ENCODE results near the gene KLF6.

GRCh38 chr10:3761021-3761686 lies 23.9 kb downstream of the KLF6 start:
- no peak for TF ChIP-seq CTCF (IDR thresholded peaks at IDR 0.05; ENCODE audit: low read depth, low read length)
- TF ChIP-seq EZH2phosphoT487 (IDR thresholded peaks at IDR 0.05; ENCODE audit: low read depth), result no peak
